A549 (cell line): ENCODE data around the gene DBR1. TPM values are rescaled to one million over a fixed set of nuclear protein-coding genes. Genes with fewer than 3 reads are reported as not detected.

Experiments used
- ATAC-seq, 2 experiments: fragments of 200-7000 bp in 1 of 2; fragments of >200 bp in 1 of 2; cut with Nextera tagmentation in 1 of 2; cut with Tn5 transposase in 1 of 2; 3 replicates each; pipeline versions ENCODE4 v1.8.0 to v1.9.1; 2018 to 2020; ENCODE audit warnings: mild to moderate bottlenecking in 1 of 2, moderate library complexity in 1 of 2
- CTCF ChIA-PET: fragments of 300-600 bp; sonication (Branson Sonifier 250); formaldehyde crosslinking; extraction: SDS; loops from one replicate; lab custom pipeline; 2021; ENCODE audit warnings: antibody characterized with exemption, inconsistent platforms; lab: Yijun Ruan, JAX
- POLR2A ChIA-PET: fragments of 350-600 bp; formaldehyde crosslinking; extraction: SDS; loops from one replicate; lab custom pipeline; 2021; ENCODE audit warnings: antibody characterized with exemption, inconsistent platforms; lab: Yijun Ruan, JAX
- DNase-seq, 2 experiments: peaks; one replicate each; pipeline versions ENCODE4 v3.0.0 to v3.0.0-alpha.2; 2011 to 2016; ENCODE audit warnings: low read depth in 1 of 2, low spot score in 1 of 2
- FAIRE-seq: peaks from 2 replicates; lab custom pipeline; 2011; peaks lifted over from hg19 to GRCh38; lab: Jason Lieb, UNC
- H3K27ac ChIP-seq, 2 experiments: fragments of >200 bp; sonication (Bioruptor Twin); formaldehyde crosslinking; 3 replicates each; pipeline ENCODE4 v1.5.1; 2016 to 2017
- H3K4me1 ChIP-seq: fragments of >200 bp; sonication (Bioruptor Twin); formaldehyde crosslinking; 3 replicates; pipeline ENCODE4 v1.6.1; 2016
- H3K4me2 ChIP-seq: fragments of >200 bp; sonication (Bioruptor Twin); formaldehyde crosslinking; 3 replicates; pipeline ENCODE4 v1.6.1; 2016
- H3K4me3 ChIP-seq: fragments of >200 bp; sonication (Bioruptor Twin); formaldehyde crosslinking; 3 replicates; pipeline ENCODE4 v1.5.1; 2016
- H3K9me3 ChIP-seq: fragments of >200 bp; sonication (Bioruptor Twin); formaldehyde crosslinking; 3 replicates; pipeline ENCODE4 v1.6.1; 2016
- CBX2 ChIP-seq: fragments of 200-600 bp; sonication (generic); IDR thresholded peaks from 2 replicates; pipeline ENCODE4 v1.6.1; 2016; ENCODE audit warnings: low read depth, mild to moderate bottlenecking, borderline replicate concordance
- CBX8 ChIP-seq: fragments of 200-600 bp; sonication (generic); IDR thresholded peaks from 2 replicates; pipeline ENCODE4 v1.6.1; 2016
- CEBPB ChIP-seq, 2 experiments: fragments of >200 bp in 1 of 2; sonication (Bioruptor Twin) in 1 of 2; formaldehyde crosslinking in 1 of 2; IDR thresholded peaks; 2 replicates each; pipeline ENCODE4 v1.6.1; 2012 to 2016
- CTCF ChIP-seq: fragments of >200 bp; sonication (Bioruptor Twin); formaldehyde crosslinking; IDR thresholded peaks from 3 replicates; pipeline ENCODE4 v1.5.1; 2016
- EHF ChIP-seq: fragments of 250-450 bp; sonication (Bioruptor Pico); IDR thresholded peaks from 2 replicates; pipeline ENCODE4 v1.5.0; 2020; ENCODE audit warnings: mild to moderate bottlenecking
- EP300 ChIP-seq, 2 experiments: fragments of >200 bp; sonication (Bioruptor Twin); formaldehyde crosslinking; IDR thresholded peaks; 2 replicates in 1 of 2; 3 replicates in 1 of 2; pipeline ENCODE4 v1.6.1; 2016 to 2017
- ESRRA ChIP-seq: fragments of 150-350 bp; IDR thresholded peaks from 2 replicates; pipeline ENCODE4 v1.6.1; 2014; ENCODE audit warnings: mild to moderate bottlenecking, low read length, borderline replicate concordance
- FOSB ChIP-seq: fragments of 250-450 bp; sonication (Bioruptor Pico); IDR thresholded peaks from 2 replicates; pipeline ENCODE4 v1.5.0; 2020; ENCODE audit warnings: mild to moderate bottlenecking, moderate library complexity
- HDAC2 ChIP-seq: fragments of 200-600 bp; sonication (generic); IDR thresholded peaks from 2 replicates; pipeline ENCODE4 v1.6.1; 2016
- HEYL ChIP-seq: fragments of 250-450 bp; sonication (Bioruptor Pico); IDR thresholded peaks from 2 replicates; pipeline ENCODE4 v1.8.0; 2021; ENCODE audit warnings: mild to moderate bottlenecking, moderate library complexity
- HMGXB4 ChIP-seq: fragments of 250-450 bp; sonication (Bioruptor Pico); IDR thresholded peaks from 2 replicates; pipeline ENCODE4 v1.5.0; 2021; ENCODE audit warnings: mild to moderate bottlenecking, moderate library complexity, borderline replicate concordance
- HOXB5 ChIP-seq: fragments of 250-450 bp; sonication (Bioruptor Pico); IDR thresholded peaks from 2 replicates; pipeline ENCODE4 v1.5.0; 2020; ENCODE audit warnings: mild to moderate bottlenecking, moderate library complexity
- JUNB ChIP-seq: fragments of >200 bp; sonication (Bioruptor Twin); formaldehyde crosslinking; IDR thresholded peaks from 2 replicates; pipeline ENCODE4 v1.6.1; 2016
- KDM5A ChIP-seq: fragments of 200-600 bp; sonication (generic); IDR thresholded peaks from 2 replicates; pipeline ENCODE4 v1.6.1; 2016; ENCODE audit warnings: antibody characterized with exemption, mild to moderate bottlenecking
- MAFK ChIP-seq: fragments of 450-650 bp; IDR thresholded peaks from 2 replicates; pipeline ENCODE4 v1.6.1; 2014; ENCODE audit not compliant: partially characterized antibody
- MAX ChIP-seq: IDR thresholded peaks from 2 replicates; pipeline ENCODE4 v1.6.1; 2012
- MYC ChIP-seq: IDR thresholded peaks from 2 replicates; pipeline ENCODE4 v1.6.1; 2012; ENCODE audit warnings: mild to moderate bottlenecking, inconsistent platforms, low read length, improper control_type of control experiment, borderline replicate concordance
- NPAS2 ChIP-seq: fragments of 250-450 bp; sonication (Bioruptor Pico); IDR thresholded peaks from 2 replicates; pipeline ENCODE4 v1.8.0; 2022; ENCODE audit warnings: mild to moderate bottlenecking, moderate library complexity, borderline replicate concordance
- NR3C1 ChIP-seq: fragments of >200 bp; sonication (Bioruptor Twin); formaldehyde crosslinking; IDR thresholded peaks from 3 replicates; pipeline ENCODE4 v1.6.1; 2017
- PHF8 ChIP-seq: fragments of 200-600 bp; sonication (generic); IDR thresholded peaks from 2 replicates; pipeline ENCODE4 v1.6.1; 2016; ENCODE audit warnings: low read depth, mild to moderate bottlenecking, antibody characterized with exemption, moderate library complexity, borderline replicate concordance
- REST ChIP-seq: fragments of 200-600 bp; sonication (generic); IDR thresholded peaks from 2 replicates; pipeline ENCODE4 v1.6.1; 2016; ENCODE audit warnings: antibody characterized with exemption, mild to moderate bottlenecking, moderate library complexity
- RNF2 ChIP-seq: fragments of 200-600 bp; sonication (generic); IDR thresholded peaks from 2 replicates; pipeline ENCODE4 v1.6.1; 2016; ENCODE audit warnings: low read depth, mild to moderate bottlenecking, antibody characterized with exemption, moderate library complexity, borderline replicate concordance
- TFCP2L1 ChIP-seq: fragments of 250-450 bp; sonication (Bioruptor Pico); IDR thresholded peaks from 2 replicates; pipeline ENCODE4 v1.5.0; 2021; ENCODE audit warnings: mild to moderate bottlenecking
- TP53 ChIP-seq: fragments of 250-450 bp; sonication (Bioruptor Pico); IDR thresholded peaks from 2 replicates; pipeline ENCODE4 v1.5.0; 2021; ENCODE audit warnings: mild to moderate bottlenecking, moderate library complexity
- ZC3H11A ChIP-seq: fragments of 450-650 bp; IDR thresholded peaks from 2 replicates; pipeline ENCODE4 v1.6.1; 2014; ENCODE audit warnings: antibody characterized with exemption, mild to moderate bottlenecking
- WGBS: methylation state at CpG from one replicate; pipeline ENCODE4 v1.1.6; 2017; ENCODE audit errors: missing lambda C conversion rate; 5-methylcytosine and 5-hydroxymethylcytosine counted together
- polyA plus RNA-seq, 4 experiments: library from polyadenylated mRNA; depleted of rRNA in 3 of 4; stranded (reverse); fragments of >200 nt; fragmentation: RNase III in 1 of 4; extraction: RNeasy Plus Mini Kit Qiagen cat#74134 plus additional on column Dnase treatment in 1 of 4; gene quantifications; 2 replicates in 3 of 4; 3 replicates in 1 of 4; pipeline ENCODE4 v1.2.3, GENCODE V29; 2011 to 2017
- TF ChIP-seq, protein P1 (sequence below): fragments of >200 bp; sonication (Bioruptor Twin); formaldehyde crosslinking; IDR thresholded peaks from 3 replicates; pipeline ENCODE4 v1.6.1; 2016

The DBR1 gene
- polyA plus RNA-seq, 2 of the 4 experiments (the other 2 are of a cell fraction) = 13.2 to 14.2 TPM

GRCh38 chr3:138187296-138188012 lies 12.7 kb upstream of the DBR1 start, which contains the start of gene ARMC8 (continued):
- no peak for TF ChIP-seq NPAS2 (CRISPR knock-in tag)
- no peak for TF ChIP-seq FOSB
- no peak for TF ChIP-seq MAFK
- no peak for TF ChIP-seq CBX2
- TF ChIP-seq TFCP2L1 (CRISPR knock-in tag) = no peak
- TF ChIP-seq HOXB5 (CRISPR knock-in tag) = no peak
- no peak for TF ChIP-seq HEYL (CRISPR knock-in tag)
- no peak for TF ChIP-seq JUNB
- TF ChIP-seq ZC3H11A = no peak
- no peak for TF ChIP-seq HDAC2
- TF ChIP-seq PHF8 = peak; percentile 64; the same call in 1 of the 2 replicates
- no peak for TF ChIP-seq ESRRA
- no peak for TF ChIP-seq MYC
- TF ChIP-seq, protein P1, sequence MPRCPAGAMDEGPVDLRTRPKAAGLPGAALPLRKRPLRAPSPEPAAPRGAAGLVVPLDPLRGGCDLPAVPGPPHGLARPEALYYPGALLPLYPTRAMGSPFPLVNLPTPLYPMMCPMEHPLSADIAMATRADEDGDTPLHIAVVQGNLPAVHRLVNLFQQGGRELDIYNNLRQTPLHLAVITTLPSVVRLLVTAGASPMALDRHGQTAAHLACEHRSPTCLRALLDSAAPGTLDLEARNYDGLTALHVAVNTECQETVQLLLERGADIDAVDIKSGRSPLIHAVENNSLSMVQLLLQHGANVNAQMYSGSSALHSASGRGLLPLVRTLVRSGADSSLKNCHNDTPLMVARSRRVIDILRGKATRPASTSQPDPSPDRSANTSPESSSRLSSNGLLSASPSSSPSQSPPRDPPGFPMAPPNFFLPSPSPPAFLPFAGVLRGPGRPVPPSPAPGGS = no peak
- TF ChIP-seq CBX8 = no peak
- TF ChIP-seq EP300 (IDR thresholded peaks at IDR 0.05) = no peak
- peak; percentile 71 for TF ChIP-seq MAX
- no peak for TF ChIP-seq CTCF
- no peak for TF ChIP-seq RNF2
- TF ChIP-seq TP53 = no peak
- TF ChIP-seq CEBPB (IDR thresholded peaks at IDR 0.05) = no peak
- no peak for TF ChIP-seq NR3C1
- TF ChIP-seq HMGXB4 = peak; percentile 64; the same call in 1 of the 2 replicates

GRCh38 chr3:138186803-138187295 lies 12.1 kb upstream of the DBR1 start:
- H3K9me3 ChIP-seq = no peaks in the 10 kb centered on the region
- H3K4me3 ChIP-seq = peak overlapping the region; percentile 93
- POLR2A ChIA-PET = interaction anchor here (0.6 to 1.5 kb wide), 3 partner anchors 10 to 13 kb away, joined by 3 to 6 read pairs (median 3); partner anchors contain the start of gene DBR1
- H3K4me1 ChIP-seq = peaks cover 13% of the 10 kb centered on the region
- CTCF ChIA-PET = interaction anchor here (0.9 kb wide), 1 partner anchor 115 kb away, joined by 3 read pairs; no protein-coding TSS in a partner anchor
- DNase-seq (peak; percentile 81 to 91), ATAC-seq (peak; percentile 61 to 90), FAIRE-seq (no peak)
- WGBS = 1% methylated on average over 25 of the region's 25 CpGs
- peak overlapping the region; percentile 96 to 97 for H3K27ac ChIP-seq
- TF ChIP-seq KDM5A (no peak), NPAS2 (CRISPR knock-in tag) (no peak), REST (no peak), EHF (CRISPR knock-in tag) (no peak)
- H3K4me2 ChIP-seq = peak overlapping the region; percentile 81
